Activated T-helper 1 cell treated with anti-CD3 and anti-CD28 coated beads, Interleukin-12 subunit alpha, Interleukin-12 subunit beta, Interleukin-2, Interleukin-4 antibody, amounts not matched to agents 30 ng/mL and 10 ng/mL and 1 ng/mL, durations not matched to agents 14 hours and 24 hours and 36 hours (primary cell): ENCODE measurements around the gene MUC13. TPM values are rescaled to one million over a fixed set of nuclear protein-coding genes. Genes with fewer than 3 reads are reported as not detected.

ENCODE experiments used
- DNase-seq: peaks from one replicate; pipeline ENCODE4 v3.0.0; 2021; ENCODE audit warnings: low spot score
- H3K27ac Mint-ChIP-seq: one replicate; pipeline ENCODE4 v1.8.0; 2021; ENCODE audit warnings: mild to moderate bottlenecking, mixed read lengths
- H3K27me3 Mint-ChIP-seq: one replicate; pipeline ENCODE4 v1.8.0; 2022; ENCODE audit warnings: mild to moderate bottlenecking, moderate library complexity, mixed read lengths; ENCODE audit not compliant: insufficient read depth
- H3K36me3 Mint-ChIP-seq: one replicate; pipeline ENCODE4 v1.8.0; 2021; ENCODE audit warnings: low read depth, mixed read lengths
- H3K4me1 Mint-ChIP-seq: one replicate; pipeline ENCODE4 v1.8.0; 2021; ENCODE audit warnings: low read depth, mixed read lengths
- H3K4me3 Mint-ChIP-seq: one replicate; pipeline ENCODE4 v1.8.0; 2021; ENCODE audit warnings: mild to moderate bottlenecking, moderate library complexity, mixed read lengths
- H3K9me3 Mint-ChIP-seq: one replicate; pipeline ENCODE4 v1.8.0; 2021; ENCODE audit warnings: mixed read lengths
- intact Hi-C: fragments of 100-400 bp; cut with micrococcal nuclease; formaldehyde crosslinking; loops from one replicate; pipeline ENCODE4 v1.15.1; 2024
- total RNA-seq: library from RNA; stranded (reverse); gene quantifications from 2 replicates; pipeline ENCODE4 v1.2.3, GENCODE V29; 2022

The MUC13 gene
- not detected in 2 replicates for total RNA-seq

- H3K36me3 Mint-ChIP-seq, result no peaks in the 10 kb centered on the region
- H3K27ac Mint-ChIP-seq, result no peak within 1 kb of the TSS
- no peaks in the 10 kb centered on the region for H3K9me3 Mint-ChIP-seq
- peaks cover 40% of the 10 kb centered on the region for H3K27me3 Mint-ChIP-seq
- H3K4me1 Mint-ChIP-seq, result no peaks in the 10 kb centered on the region
- no peak within 1 kb of the TSS for H3K4me3 Mint-ChIP-seq
- DNase-seq, result no peak
- intact Hi-C loops, result no loop called here
Measured at GRCh38 chr3:124934577-124934976, at the start of gene MUC13. Gene MUC13 (minus strand): TSS chr3:124934751. CDS start chr3:124934712, 39 bp downstream.

GRCh38 chr3:124982855-124983254, 48.3 kb upstream of the MUC13 start:
- Mint-ChIP-seq H3K27ac (no peak overlapping the region), H3K4me3 (no peak overlapping the region), H3K27me3 (no peaks in the 10 kb centered on the region), H3K36me3 (peaks cover 15% of the 10 kb centered on the region), H3K4me1 (peaks cover 13% of the 10 kb centered on the region), H3K9me3 (no peaks in the 10 kb centered on the region)
- no peak for DNase-seq
- intact Hi-C loops, result no loop called here

- no peak overlapping the region for H3K4me3 Mint-ChIP-seq
- H3K4me1 Mint-ChIP-seq, result peaks cover 11% of the 10 kb centered on the region
- intact Hi-C loops, result no loop called here
- no peaks in the 10 kb centered on the region for H3K27me3 Mint-ChIP-seq
- H3K36me3 Mint-ChIP-seq, result peaks cover 25% of the 10 kb centered on the region
- no peak for DNase-seq
- H3K9me3 Mint-ChIP-seq, result no peaks in the 10 kb centered on the region
- no peak overlapping the region for H3K27ac Mint-ChIP-seq
Measured at GRCh38 chr3:124981472-124981871, 46.9 kb upstream of the MUC13 start.

- no peak for DNase-seq
- Mint-ChIP-seq H3K36me3 (peaks cover 36% of the 10 kb centered on the region), H3K9me3 (no peaks in the 10 kb centered on the region), H3K27me3 (no peaks in the 10 kb centered on the region), H3K4me1 (peaks cover 7% of the 10 kb centered on the region), H3K4me3 (no peak overlapping the region), H3K27ac (no peak overlapping the region)
- intact Hi-C loops, result no loop called here
Measured at GRCh38 chr3:124978627-124979026, 44.1 kb upstream of the MUC13 start.

- intact Hi-C loops, result no loop called here
- Mint-ChIP-seq H3K27me3 (no peaks in the 10 kb centered on the region), H3K27ac (no peak overlapping the region), H3K36me3 (peaks cover 46% of the 10 kb centered on the region), H3K4me3 (no peak overlapping the region), H3K4me1 (peaks cover 7% of the 10 kb centered on the region), H3K9me3 (no peaks in the 10 kb centered on the region)
- no peak for DNase-seq
Measured at GRCh38 chr3:124976383-124976782, 41.8 kb upstream of the MUC13 start.

- Mint-ChIP-seq H3K4me3 (no peak overlapping the region), H3K4me1 (peaks cover 7% of the 10 kb centered on the region), H3K27me3 (no peaks in the 10 kb centered on the region), H3K27ac (no peak overlapping the region), H3K9me3 (no peaks in the 10 kb centered on the region), H3K36me3 (peaks cover 52% of the 10 kb centered on the region)
- intact Hi-C loops, result no loop called here
- DNase-seq, result no peak
Measured at GRCh38 chr3:124974691-124975090, 40.1 kb upstream of the MUC13 start.

GRCh38 chr3:124973290-124973689, 38.7 kb upstream of the MUC13 start:
- Mint-ChIP-seq H3K9me3 (no peaks in the 10 kb centered on the region), H3K4me1 (peaks cover 15% of the 10 kb centered on the region), H3K27me3 (no peaks in the 10 kb centered on the region), H3K27ac (no peak overlapping the region), H3K36me3 (peaks cover 57% of the 10 kb centered on the region), H3K4me3 (no peak overlapping the region)
- DNase-seq, result no peak
- intact Hi-C loops, result no loop called here

GRCh38 chr3:124972457-124972856, 37.9 kb upstream of the MUC13 start:
- no peak for DNase-seq
- no peak overlapping the region for H3K27ac Mint-ChIP-seq
- H3K36me3 Mint-ChIP-seq, result peaks cover 53% of the 10 kb centered on the region
- H3K4me1 Mint-ChIP-seq, result peaks cover 15% of the 10 kb centered on the region
- no peaks in the 10 kb centered on the region for H3K9me3 Mint-ChIP-seq
- H3K27me3 Mint-ChIP-seq, result no peaks in the 10 kb centered on the region
- intact Hi-C loops, result no loop called here
- no peak overlapping the region for H3K4me3 Mint-ChIP-seq

- intact Hi-C loops, result no loop called here
- Mint-ChIP-seq H3K9me3 (no peaks in the 10 kb centered on the region), H3K4me3 (no peak overlapping the region), H3K27me3 (no peaks in the 10 kb centered on the region), H3K27ac (no peak overlapping the region), H3K36me3 (peaks cover 43% of the 10 kb centered on the region), H3K4me1 (peaks cover 9% of the 10 kb centered on the region)
- DNase-seq, result no peak
Measured at GRCh38 chr3:124969963-124970722, 35.6 kb upstream of the MUC13 start.

GRCh38 chr3:124969190-124969589, 34.6 kb upstream of the MUC13 start:
- DNase-seq, result no peak
- Mint-ChIP-seq H3K27ac (no peak overlapping the region), H3K27me3 (no peaks in the 10 kb centered on the region), H3K4me3 (no peak overlapping the region), H3K4me1 (peaks cover 8% of the 10 kb centered on the region), H3K9me3 (no peaks in the 10 kb centered on the region), H3K36me3 (peaks cover 40% of the 10 kb centered on the region)
- intact Hi-C loops, result no loop called here

- intact Hi-C loops, result no loop called here
- Mint-ChIP-seq H3K27ac (peak overlapping the region; percentile 2), H3K4me1 (peaks cover 8% of the 10 kb centered on the region), H3K9me3 (no peaks in the 10 kb centered on the region), H3K27me3 (no peaks in the 10 kb centered on the region), H3K36me3 (peaks cover 28% of the 10 kb centered on the region), H3K4me3 (no peak overlapping the region)
- DNase-seq, result no peak
Measured at GRCh38 chr3:124967964-124968363, 33.4 kb upstream of the MUC13 start.

- H3K27me3 Mint-ChIP-seq, result peaks cover 3% of the 10 kb centered on the region
- intact Hi-C loops, result no loop called here
- no peaks in the 10 kb centered on the region for H3K9me3 Mint-ChIP-seq
- H3K27ac Mint-ChIP-seq, result no peak overlapping the region
- H3K4me1 Mint-ChIP-seq, result peaks cover 8% of the 10 kb centered on the region
- no peak overlapping the region for H3K4me3 Mint-ChIP-seq
- no peak for DNase-seq
- peaks cover 21% of the 10 kb centered on the region for H3K36me3 Mint-ChIP-seq
Measured at GRCh38 chr3:124966521-124967445, 32.2 kb upstream of the MUC13 start.

- DNase-seq, result no peak
- intact Hi-C loops, result no loop called here
- peaks cover 8% of the 10 kb centered on the region for H3K4me1 Mint-ChIP-seq
- no peaks in the 10 kb centered on the region for H3K9me3 Mint-ChIP-seq
- no peak overlapping the region for H3K27ac Mint-ChIP-seq
- peaks cover 10% of the 10 kb centered on the region for H3K27me3 Mint-ChIP-seq
- H3K4me3 Mint-ChIP-seq, result no peak overlapping the region
- peaks cover 15% of the 10 kb centered on the region for H3K36me3 Mint-ChIP-seq
Measured at GRCh38 chr3:124965413-124965812, 30.9 kb upstream of the MUC13 start.
